ENCODE data around the gene COPS4.

Gene COPS4

GRCh38 chr4:83124111-83124780 lies 89.3 kb downstream of the COPS4 start:
- no peak for DNase-seq (ENCODE audit: low spot score)
